Transverse colon (tissue), 4 donors: ENCODE results near the gene ST3GAL6. TPM values are rescaled to one million over a fixed set of nuclear protein-coding genes. Genes with fewer than 3 reads are reported as not detected.

Experiments used
- DNase-seq: peaks from one replicate; pipeline ENCODE4 v3.0.0-alpha.2; 2019
- H3K27ac ChIP-seq, 4 donors: fragments of 200-600 bp; sonication (generic); 2 replicates each; pipeline ENCODE4 v1.5.1; 2016 to 2018; ENCODE audit warnings: inconsistent platforms in 4 of 4
- H3K27me3 ChIP-seq: fragments of 200-600 bp; sonication (generic); 2 replicates; pipeline ENCODE4 v1.5.1; 2017; ENCODE audit warnings: inconsistent platforms
- H3K36me3 ChIP-seq, 4 donors: fragments of 200-600 bp; sonication (generic); 2 replicates each; pipeline ENCODE4 v1.5.1; 2017 to 2019; ENCODE audit warnings: inconsistent platforms in 4 of 4
- H3K4me1 ChIP-seq, 4 donors: fragments of 200-600 bp; sonication (generic); 2 replicates each; pipeline ENCODE4 v1.5.1; 2017 to 2020; ENCODE audit warnings: inconsistent platforms in 4 of 4
- H3K4me3 ChIP-seq, 4 donors: fragments of 200-600 bp; sonication (generic); 1 replicate in 1 of 4; 2 replicates in 3 of 4; pipeline versions ENCODE4 v1.5.1 to v1.6.1; 2017 to 2019; ENCODE audit warnings: inconsistent platforms in 4 of 4
- H3K9me3 ChIP-seq, 2 donors: fragments of 200-600 bp; sonication (generic); 2 replicates each; pipeline ENCODE4 v1.5.1; 2017 to 2019; ENCODE audit warnings: inconsistent platforms in 2 of 2
- EP300 ChIP-seq: sonication (generic); formaldehyde crosslinking; IDR thresholded peaks from one replicate; pipeline ENCODE4 v1.6.1; 2017; ENCODE audit warnings: antibody characterized with exemption, low read depth
- POLR2A ChIP-seq: fragments of 450-650 bp; IDR thresholded peaks from one replicate; pipeline ENCODE4 v1.6.1; 2016; ENCODE audit warnings: antibody characterized with exemption, mild to moderate bottlenecking, moderate library complexity
- POLR2AphosphoS5 ChIP-seq, 3 donors: sonication (generic); formaldehyde crosslinking; IDR thresholded peaks; one replicate each; pipeline ENCODE4 v1.6.1; 2016; ENCODE audit warnings: antibody characterized with exemption in 3 of 3
- WGBS, 2 donors: methylation state at CpG; one replicate each; pipeline ENCODE4 v1.1.5; 2018; ENCODE audit warnings: low coverage in 1 of 2; 5-methylcytosine and 5-hydroxymethylcytosine counted together
- in situ Hi-C, 4 donors: fragments of 200-750 bp; cut with MboI; loops; one replicate each; pipeline versions ENCODE4 v1.15.0 to v1.15.1; 2017; ENCODE audit warnings: low sequenced_read_pairs in 3 of 4, low pct_ligation_motif_present in 1 of 4, low pct_unique_long_range_greater_than_20kb in 1 of 4
- intact Hi-C: fragments of 100-400 bp; cut with DNase I; formaldehyde crosslinking; loops from one replicate; pipeline ENCODE4 v1.15.1; 2023; ENCODE audit warnings: low total_unique reads
- total RNA-seq, 4 donors: library from RNA; depleted of rRNA; stranded (reverse); fragments of >200 nt; gene quantifications; one replicate each; pipeline ENCODE4 v1.1.0, GENCODE V29; 2016
- TF ChIP-seq, protein P1 (sequence below), 5 experiments: fragments of 200-600 bp in 3 of 5; fragments of 450-650 bp in 2 of 5; sonication (generic) in 3 of 5; IDR thresholded peaks; 1 replicate in 2 of 5; 2 replicates in 3 of 5; pipeline ENCODE4 v1.5.1; 2016 to 2017; ENCODE audit warnings: antibody characterized with exemption in 5 of 5, inconsistent platforms in 3 of 5, mild to moderate bottlenecking in 2 of 5, moderate library complexity in 1 of 5

The ST3GAL6 gene
- total RNA-seq, 4 donors from 2014 or later: 2.2 to 9.7 (median 2.6) TPM

DNA sequence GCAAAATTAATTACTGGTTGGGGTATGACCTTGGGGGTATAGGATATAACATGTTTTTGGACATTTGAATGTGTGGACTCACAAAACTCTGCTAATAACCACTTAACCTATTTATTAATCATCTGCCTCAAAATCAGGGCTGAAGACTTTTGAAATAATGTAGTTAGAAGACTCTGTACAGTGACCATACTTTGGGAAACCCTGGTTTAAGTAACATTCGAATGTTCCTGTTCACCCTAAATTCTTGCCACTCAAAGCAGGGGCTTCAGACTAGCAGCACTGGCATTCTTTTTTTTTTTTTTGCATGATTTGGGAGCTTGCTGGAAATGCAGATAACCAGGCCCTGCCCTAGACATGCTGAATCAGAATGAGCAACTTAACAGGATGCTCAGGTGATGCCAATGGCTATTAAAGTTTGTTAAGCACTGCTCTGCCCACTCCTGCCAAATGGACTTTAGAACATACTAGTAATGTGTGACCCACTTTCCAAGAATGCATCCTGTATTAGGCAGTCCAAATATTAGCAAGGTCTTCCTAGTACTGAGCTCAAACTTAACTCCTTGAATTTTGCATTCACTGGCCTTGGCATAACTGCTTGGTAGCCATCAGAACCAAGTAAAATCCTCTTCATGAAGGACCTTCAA lies 12.7 kb upstream of the ST3GAL6 start:
- intact Hi-C loops (no loop called here), in situ Hi-C loops (no loop called here)
- no peak for TF ChIP-seq POLR2AphosphoS5 (IDR thresholded peaks at IDR 0.05)
- no peak for TF ChIP-seq POLR2A
- TF ChIP-seq, protein P1, sequence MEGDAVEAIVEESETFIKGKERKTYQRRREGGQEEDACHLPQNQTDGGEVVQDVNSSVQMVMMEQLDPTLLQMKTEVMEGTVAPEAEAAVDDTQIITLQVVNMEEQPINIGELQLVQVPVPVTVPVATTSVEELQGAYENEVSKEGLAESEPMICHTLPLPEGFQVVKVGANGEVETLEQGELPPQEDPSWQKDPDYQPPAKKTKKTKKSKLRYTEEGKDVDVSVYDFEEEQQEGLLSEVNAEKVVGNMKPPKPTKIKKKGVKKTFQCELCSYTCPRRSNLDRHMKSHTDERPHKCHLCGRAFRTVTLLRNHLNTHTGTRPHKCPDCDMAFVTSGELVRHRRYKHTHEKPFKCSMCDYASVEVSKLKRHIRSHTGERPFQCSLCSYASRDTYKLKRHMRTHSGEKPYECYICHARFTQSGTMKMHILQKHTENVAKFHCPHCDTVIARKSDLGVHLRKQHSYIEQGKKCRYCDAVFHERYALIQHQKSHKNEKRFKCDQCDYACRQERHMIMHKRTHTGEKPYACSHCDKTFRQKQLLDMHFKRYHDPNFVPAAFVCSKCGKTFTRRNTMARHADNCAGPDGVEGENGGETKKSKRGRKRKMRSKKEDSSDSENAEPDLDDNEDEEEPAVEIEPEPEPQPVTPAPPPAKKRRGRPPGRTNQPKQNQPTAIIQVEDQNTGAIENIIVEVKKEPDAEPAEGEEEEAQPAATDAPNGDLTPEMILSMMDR (IDR thresholded peaks at IDR 0.05): no peak
- TF ChIP-seq EP300: no peak
- no peaks in the 10 kb centered on the region for H3K36me3 ChIP-seq
- no peaks in the 10 kb centered on the region for H3K9me3 ChIP-seq
- H3K27me3 ChIP-seq: no peaks in the 10 kb centered on the region
- DNase-seq: no peak
- 78 to 90% methylated on average over 1 of the region's 1 CpG for WGBS, 2 donors
- no peaks in the 10 kb centered on the region for H3K4me1 ChIP-seq
- H3K4me3 ChIP-seq: no peak overlapping the region
- no peak overlapping the region for H3K27ac ChIP-seq

DNA sequence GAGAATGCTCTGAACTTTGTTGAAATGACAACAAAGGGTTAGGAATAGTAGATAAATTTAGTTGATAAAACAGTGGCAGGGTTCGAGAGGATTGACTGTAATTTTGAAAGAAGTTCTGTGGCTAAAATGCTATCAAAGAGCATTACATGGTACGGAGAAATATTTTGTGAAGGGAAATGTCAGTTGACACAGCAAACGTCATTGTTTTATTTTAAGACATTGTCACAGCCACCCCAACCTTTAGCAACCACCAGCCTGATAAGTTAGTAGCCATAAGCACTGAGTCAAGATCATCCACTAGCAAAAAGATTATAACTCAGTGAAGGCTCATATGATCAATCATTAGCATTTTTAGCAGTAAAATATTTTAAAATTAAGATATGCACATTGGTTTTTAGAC lies 8.7 kb upstream of the ST3GAL6 start:
- no peak overlapping the region for H3K4me3 ChIP-seq
- H3K27me3 ChIP-seq: no peaks in the 10 kb centered on the region
- intact Hi-C loops: no loop called here
- no peaks in the 10 kb centered on the region for H3K36me3 ChIP-seq
- no peak for TF ChIP-seq EP300
- TF ChIP-seq, protein P1 (IDR thresholded peaks at IDR 0.05): no peak
- TF ChIP-seq POLR2A: no peak
- no peak for TF ChIP-seq POLR2AphosphoS5 (IDR thresholded peaks at IDR 0.05)
- no peak for DNase-seq
- 54 to 74% methylated on average over 3 of the region's 3 CpGs for WGBS, 2 donors
- in situ Hi-C loops: no loop called here
- H3K27ac ChIP-seq: no peak overlapping the region
- H3K9me3 ChIP-seq: no peaks in the 10 kb centered on the region
- H3K4me1 ChIP-seq: no peaks in the 10 kb centered on the region

GRCh38 chr3:98755601-98756000 lies 7.5 kb upstream of the ST3GAL6 start:
- Histone ChIP-seq H3K4me1 (no peaks in the 10 kb centered on the region), H3K36me3 (no peaks in the 10 kb centered on the region), H3K4me3 (no peak overlapping the region), H3K27me3 (no peaks in the 10 kb centered on the region), H3K27ac (no peak overlapping the region), H3K9me3 (no peaks in the 10 kb centered on the region)
- WGBS, 2 donors: 71 to 75% methylated on average over 4 of the region's 4 CpGs
- intact Hi-C loops (no loop called here), in situ Hi-C loops (no loop called here)
- DNase-seq: no peak
- no peak for TF ChIP-seq POLR2AphosphoS5 (IDR thresholded peaks at IDR 0.05)
- TF ChIP-seq POLR2A: no peak
- TF ChIP-seq, protein P1 (IDR thresholded peaks at IDR 0.05): no peak
- TF ChIP-seq EP300: no peak

- H3K4me1 ChIP-seq: peaks cover 0 to 5% (median 0%) of the 10 kb centered on the region in 4 donors
- no peaks in the 10 kb centered on the region for H3K9me3 ChIP-seq
- TF ChIP-seq, protein P1 (IDR thresholded peaks at IDR 0.05): no peak
- no peak for TF ChIP-seq EP300
- no peak for TF ChIP-seq POLR2AphosphoS5 (IDR thresholded peaks at IDR 0.05)
- no peak for TF ChIP-seq POLR2A
- no peak overlapping the region for H3K27ac ChIP-seq
- in situ Hi-C loops (no loop called here), intact Hi-C loops (no loop called here)
- no peak for DNase-seq
- H3K36me3 ChIP-seq: no peaks in the 10 kb centered on the region
- no peak overlapping the region for H3K4me3 ChIP-seq
- H3K27me3 ChIP-seq: no peaks in the 10 kb centered on the region
- 89 to 100% methylated on average over 1 to 2 of the region's 2 CpGs for WGBS, 2 donors
These were observed 3.5 kb upstream of the ST3GAL6 start for GRCh38 chr3:98759629-98760028.
